ENCODE results near the gene CDADC1. TPM values are rescaled to one million over a fixed set of nuclear protein-coding genes. Genes with fewer than 3 reads are reported as not detected.

The CDADC1 gene
- polyA plus RNA-seq, 1 of the 3 experiments (the other 2 are of a cell fraction) = 3.5 TPM

DNA sequence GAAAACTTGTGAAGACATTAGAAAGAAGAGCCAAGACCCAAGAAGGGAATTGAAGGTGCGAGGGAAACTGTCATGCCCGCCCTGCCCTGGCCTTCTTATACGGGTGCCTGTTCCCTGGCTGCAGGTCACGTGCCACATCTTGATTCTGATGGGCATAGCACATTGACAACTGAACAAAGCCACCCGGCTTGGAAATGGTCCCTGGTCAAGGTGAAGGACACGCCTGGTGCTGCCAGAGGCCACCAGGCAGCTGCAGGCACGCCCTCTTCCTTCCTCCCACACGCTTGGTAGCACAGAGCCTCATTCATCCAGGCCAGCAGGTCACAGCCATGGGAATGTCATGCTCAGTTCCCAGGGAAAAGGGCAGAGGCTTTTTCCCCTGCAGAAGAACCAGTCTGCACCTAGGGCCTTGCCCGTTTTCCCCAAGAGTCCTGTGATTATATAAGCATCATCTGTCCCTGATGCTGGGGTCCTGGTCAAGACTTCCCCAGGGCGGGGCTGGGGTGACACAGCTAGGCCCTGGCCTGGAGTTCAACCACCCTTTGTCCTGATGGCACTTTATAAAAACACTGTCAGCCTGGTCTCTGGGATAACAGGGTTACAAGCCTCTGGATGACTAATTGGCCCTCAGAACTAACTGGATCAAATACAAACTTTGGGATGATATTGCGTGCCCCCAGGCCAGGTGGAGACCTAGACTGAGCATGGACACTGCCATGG lies 56.0 kb downstream of the CDADC1 start:
- Histone ChIP-seq H3K27ac (ENCODE audit: low read depth in 2 of 2, low read length in 1 of 2) (no peak overlapping the region), H3K4me1 (ENCODE audit: control insufficient read depth in 1 of 2, insufficient read depth in 2 of 2, low read depth in 1 of 2, low read length in 1 of 2) (no peaks in the 10 kb centered on the region; a peak in 1 of 4 replicates), H4K20me1 (ENCODE audit: insufficient read depth) (no peaks in the 10 kb centered on the region), H3K27me3 (ENCODE audit: insufficient read depth) (no peaks in the 10 kb centered on the region), H3K9ac (no peak overlapping the region), H3K36me3 (replicated peaks in 1 of 2; ENCODE audit: control insufficient read depth in 1 of 2, insufficient read depth in 2 of 2, low read length in 1 of 2) (no peaks in the 10 kb centered on the region), H2AFZ (ENCODE audit: low read depth) (no peak overlapping the region), H3K4me2 (no peak overlapping the region), H3K9me3 (no peaks in the 10 kb centered on the region), H3K4me3 (ENCODE audit: low read depth in 2 of 2, low read length in 1 of 2) (no peak overlapping the region), H3K79me2 (ENCODE audit: insufficient read depth) (no peaks in the 10 kb centered on the region), H3F3A (replicated peaks; ENCODE audit: insufficient read depth) (no peaks in the 10 kb centered on the region), H3K9me2 (no peaks in the 10 kb centered on the region)
- POLR2A ChIA-PET = no interaction called here
- DNase-seq = no peak
- TF ChIP-seq GATA2 (CRISPR knock-in tag; IDR thresholded peaks at IDR 0.05) (no peak), TAF1 (IDR thresholded peaks at IDR 0.05; ENCODE audit: borderline replicate concordance, low read depth, low read length) (no peak), ELF1 (IDR thresholded peaks at IDR 0.05) (no peak), CHD2 (IDR thresholded peaks at IDR 0.05; ENCODE audit: low read length, partially characterized antibody) (no peak), JUND (IDR thresholded peaks at IDR 0.05) (no peak), GABPA (IDR thresholded peaks at IDR 0.05; ENCODE audit: low read depth) (no peak), RFX5 (IDR thresholded peaks at IDR 0.05; ENCODE audit: low read length) (no peak), RCOR1 (IDR thresholded peaks at IDR 0.05; ENCODE audit: low read length) (no peak), TEAD4 (IDR thresholded peaks at IDR 0.05; ENCODE audit: borderline replicate concordance, insufficient read depth) (no peak)
- TF ChIP-seq, protein P1, sequence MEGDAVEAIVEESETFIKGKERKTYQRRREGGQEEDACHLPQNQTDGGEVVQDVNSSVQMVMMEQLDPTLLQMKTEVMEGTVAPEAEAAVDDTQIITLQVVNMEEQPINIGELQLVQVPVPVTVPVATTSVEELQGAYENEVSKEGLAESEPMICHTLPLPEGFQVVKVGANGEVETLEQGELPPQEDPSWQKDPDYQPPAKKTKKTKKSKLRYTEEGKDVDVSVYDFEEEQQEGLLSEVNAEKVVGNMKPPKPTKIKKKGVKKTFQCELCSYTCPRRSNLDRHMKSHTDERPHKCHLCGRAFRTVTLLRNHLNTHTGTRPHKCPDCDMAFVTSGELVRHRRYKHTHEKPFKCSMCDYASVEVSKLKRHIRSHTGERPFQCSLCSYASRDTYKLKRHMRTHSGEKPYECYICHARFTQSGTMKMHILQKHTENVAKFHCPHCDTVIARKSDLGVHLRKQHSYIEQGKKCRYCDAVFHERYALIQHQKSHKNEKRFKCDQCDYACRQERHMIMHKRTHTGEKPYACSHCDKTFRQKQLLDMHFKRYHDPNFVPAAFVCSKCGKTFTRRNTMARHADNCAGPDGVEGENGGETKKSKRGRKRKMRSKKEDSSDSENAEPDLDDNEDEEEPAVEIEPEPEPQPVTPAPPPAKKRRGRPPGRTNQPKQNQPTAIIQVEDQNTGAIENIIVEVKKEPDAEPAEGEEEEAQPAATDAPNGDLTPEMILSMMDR (IDR thresholded peaks at IDR 0.05) = no peak
- TF ChIP-seq, protein P2, sequence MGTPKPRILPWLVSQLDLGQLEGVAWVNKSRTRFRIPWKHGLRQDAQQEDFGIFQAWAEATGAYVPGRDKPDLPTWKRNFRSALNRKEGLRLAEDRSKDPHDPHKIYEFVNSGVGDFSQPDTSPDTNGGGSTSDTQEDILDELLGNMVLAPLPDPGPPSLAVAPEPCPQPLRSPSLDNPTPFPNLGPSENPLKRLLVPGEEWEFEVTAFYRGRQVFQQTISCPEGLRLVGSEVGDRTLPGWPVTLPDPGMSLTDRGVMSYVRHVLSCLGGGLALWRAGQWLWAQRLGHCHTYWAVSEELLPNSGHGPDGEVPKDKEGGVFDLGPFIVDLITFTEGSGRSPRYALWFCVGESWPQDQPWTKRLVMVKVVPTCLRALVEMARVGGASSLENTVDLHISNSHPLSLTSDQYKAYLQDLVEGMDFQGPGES (IDR thresholded peaks at IDR 0.05; ENCODE audit: low read depth, low read length) = no peak
- WGBS (ENCODE audit: low lambda C conversion rate) = 84% methylated on average over 9 of the region's 11 CpGs
- CTCF ChIA-PET = interaction anchor here (1.4 to 7.4 kb wide), 2 partner anchors 300 to 304 kb away, joined by 6 to 73 read pairs; no protein-coding TSS in a partner anchor

DNA sequence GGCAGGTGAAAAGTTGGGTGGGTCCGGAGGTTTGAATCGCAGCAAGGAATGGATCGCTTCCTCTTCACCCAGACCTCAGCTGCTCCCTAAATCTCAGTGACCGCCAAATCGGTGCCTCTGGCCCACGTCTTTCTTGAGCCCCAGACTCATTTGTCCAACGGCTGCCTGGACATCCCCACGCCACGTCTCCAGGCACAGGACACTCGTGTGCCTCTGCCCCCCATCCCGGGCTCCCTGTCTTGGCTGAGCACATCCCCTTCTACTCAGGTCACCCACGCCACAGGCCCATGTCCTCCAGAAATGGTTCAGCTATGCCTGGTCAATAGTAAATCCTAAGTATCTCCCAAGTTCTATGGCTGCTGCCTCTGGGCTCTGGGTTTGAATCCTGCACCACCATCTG lies 56.6 kb downstream of the CDADC1 start:
- Histone ChIP-seq H3K9me3 (no peaks in the 10 kb centered on the region), H3K79me2 (ENCODE audit: insufficient read depth) (no peaks in the 10 kb centered on the region), H3K27ac (ENCODE audit: low read depth in 2 of 2, low read length in 1 of 2) (no peak overlapping the region), H3K4me2 (no peak overlapping the region), H3K4me1 (ENCODE audit: control insufficient read depth in 1 of 2, insufficient read depth in 2 of 2, low read depth in 1 of 2, low read length in 1 of 2) (no peaks in the 10 kb centered on the region; a peak in 1 of 4 replicates), H3K9ac (no peak overlapping the region), H2AFZ (ENCODE audit: low read depth) (no peak overlapping the region), H3K27me3 (ENCODE audit: insufficient read depth) (no peaks in the 10 kb centered on the region), H4K20me1 (ENCODE audit: insufficient read depth) (no peaks in the 10 kb centered on the region), H3K4me3 (ENCODE audit: low read depth in 2 of 2, low read length in 1 of 2) (no peak overlapping the region), H3K9me2 (no peaks in the 10 kb centered on the region), H3F3A (replicated peaks; ENCODE audit: insufficient read depth) (no peaks in the 10 kb centered on the region), H3K36me3 (replicated peaks in 1 of 2; ENCODE audit: control insufficient read depth in 1 of 2, insufficient read depth in 2 of 2, low read length in 1 of 2) (no peaks in the 10 kb centered on the region)
- ChIA-PET CTCF (interaction anchor here (7.4 kb wide), 1 partner anchor 303 kb away, joined by 73 read pairs; no protein-coding TSS in a partner anchor), POLR2A (no interaction called here)
- WGBS (ENCODE audit: low lambda C conversion rate) = 88% methylated on average over 12 of the region's 12 CpGs
- no peak for DNase-seq
- TF ChIP-seq TAF1 (IDR thresholded peaks at IDR 0.05; ENCODE audit: borderline replicate concordance, low read depth, low read length) (no peak), GABPA (IDR thresholded peaks at IDR 0.05; ENCODE audit: low read depth) (no peak), CHD2 (IDR thresholded peaks at IDR 0.05; ENCODE audit: low read length, partially characterized antibody) (no peak), RAD21 (IDR thresholded peaks at IDR 0.05; ENCODE audit: low read length) (no peak)
- TF ChIP-seq, protein P3, sequence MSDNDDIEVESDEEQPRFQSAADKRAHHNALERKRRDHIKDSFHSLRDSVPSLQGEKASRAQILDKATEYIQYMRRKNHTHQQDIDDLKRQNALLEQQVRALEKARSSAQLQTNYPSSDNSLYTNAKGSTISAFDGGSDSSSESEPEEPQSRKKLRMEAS (IDR thresholded peaks at IDR 0.05; ENCODE audit: low read depth) = no peak
- TF ChIP-seq, protein P4, sequence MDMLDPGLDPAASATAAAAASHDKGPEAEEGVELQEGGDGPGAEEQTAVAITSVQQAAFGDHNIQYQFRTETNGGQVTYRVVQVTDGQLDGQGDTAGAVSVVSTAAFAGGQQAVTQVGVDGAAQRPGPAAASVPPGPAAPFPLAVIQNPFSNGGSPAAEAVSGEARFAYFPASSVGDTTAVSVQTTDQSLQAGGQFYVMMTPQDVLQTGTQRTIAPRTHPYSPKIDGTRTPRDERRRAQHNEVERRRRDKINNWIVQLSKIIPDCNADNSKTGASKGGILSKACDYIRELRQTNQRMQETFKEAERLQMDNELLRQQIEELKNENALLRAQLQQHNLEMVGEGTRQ (IDR thresholded peaks at IDR 0.05; ENCODE audit: borderline replicate concordance, low read depth, low read length) = no peak

All from SK-N-SH (cell line).